Coronary artery (tissue), 2 donors: ENCODE measurements around the gene PIN1.
A peak's percentile ranks its signal among the peaks of the same experiment; 100 is the strongest.
"Not testable (repeated sequence)": the region's sequence is repeated elsewhere in the genome, so short reads cannot be mapped to it uniquely, and the experiment has no call there.

ENCODE experiments used
- DNase-seq: peaks from one replicate; pipeline ENCODE4 v3.0.0-alpha.2; 2017; ENCODE audit warnings: low spot score
- H3K27ac ChIP-seq, 2 donors: fragments of 200-600 bp; sonication (generic); one replicate each; pipeline ENCODE4 v1.5.1; 2016 to 2019
- H3K4me3 ChIP-seq: fragments of 200-600 bp; sonication (generic); 2 replicates; pipeline ENCODE4 v1.5.1; 2016; ENCODE audit warnings: mild to moderate bottlenecking, moderate library complexity
- CTCF ChIP-seq: fragments of 200-600 bp; sonication (generic); IDR thresholded peaks from one replicate; pipeline ENCODE4 v1.5.1; 2019; ENCODE audit warnings: antibody characterized with exemption

The PIN1 gene

GRCh38 chr19:9836021-9836420, 903 bp downstream of the PIN1 start:
- no peak for TF ChIP-seq CTCF
- Histone ChIP-seq H3K4me3 (peak overlapping the region; percentile 98), H3K27ac (no peak overlapping the region)
- no peak for DNase-seq

- no peak for TF ChIP-seq CTCF
- H3K27ac ChIP-seq: no peak overlapping the region
Measured at GRCh38 chr19:9838324-9838723, 3.2 kb downstream of the PIN1 start.

GRCh38 chr19:9839415-9839814, 4.3 kb downstream of the PIN1 start:
- TF ChIP-seq CTCF: no peak
- DNase-seq: no peak
- Histone ChIP-seq H3K4me3 (no peak overlapping the region), H3K27ac (no peak overlapping the region)

More at GRCh38 chr19:9838324-9838723, 3.2 kb downstream of the PIN1 start:
- H3K4me3 ChIP-seq: no peak overlapping the region
- no peak for DNase-seq

- TF ChIP-seq CTCF: no peak
- no peak for DNase-seq
- Histone ChIP-seq H3K27ac (no peak overlapping the region), H3K4me3 (no peak overlapping the region)
Measured at GRCh38 chr19:9842834-9843625, 7.9 kb downstream of the PIN1 start.

GRCh38 chr19:9843626-9844273, 8.6 kb downstream of the PIN1 start:
- not testable (repeated sequence) for DNase-seq, H3K4me3 ChIP-seq, H3K27ac ChIP-seq

- Histone ChIP-seq H3K4me3 (no peak overlapping the region), H3K27ac (peak overlapping the region in 1 of 2 donors; percentile 18)
- DNase-seq: no peak
- no peak for TF ChIP-seq CTCF
Measured at GRCh38 chr19:9847087-9847671, 12.1 kb downstream of the PIN1 start.

- DNase-seq: no peak
- no peak overlapping the region for H3K27ac ChIP-seq
- no peak for TF ChIP-seq CTCF
- H3K4me3 ChIP-seq: no peak overlapping the region
Measured at GRCh38 chr19:9848060-9848459, 12.9 kb downstream of the PIN1 start.
